ENCODE results near the gene MACC1.

MACC1 gene, protein sequence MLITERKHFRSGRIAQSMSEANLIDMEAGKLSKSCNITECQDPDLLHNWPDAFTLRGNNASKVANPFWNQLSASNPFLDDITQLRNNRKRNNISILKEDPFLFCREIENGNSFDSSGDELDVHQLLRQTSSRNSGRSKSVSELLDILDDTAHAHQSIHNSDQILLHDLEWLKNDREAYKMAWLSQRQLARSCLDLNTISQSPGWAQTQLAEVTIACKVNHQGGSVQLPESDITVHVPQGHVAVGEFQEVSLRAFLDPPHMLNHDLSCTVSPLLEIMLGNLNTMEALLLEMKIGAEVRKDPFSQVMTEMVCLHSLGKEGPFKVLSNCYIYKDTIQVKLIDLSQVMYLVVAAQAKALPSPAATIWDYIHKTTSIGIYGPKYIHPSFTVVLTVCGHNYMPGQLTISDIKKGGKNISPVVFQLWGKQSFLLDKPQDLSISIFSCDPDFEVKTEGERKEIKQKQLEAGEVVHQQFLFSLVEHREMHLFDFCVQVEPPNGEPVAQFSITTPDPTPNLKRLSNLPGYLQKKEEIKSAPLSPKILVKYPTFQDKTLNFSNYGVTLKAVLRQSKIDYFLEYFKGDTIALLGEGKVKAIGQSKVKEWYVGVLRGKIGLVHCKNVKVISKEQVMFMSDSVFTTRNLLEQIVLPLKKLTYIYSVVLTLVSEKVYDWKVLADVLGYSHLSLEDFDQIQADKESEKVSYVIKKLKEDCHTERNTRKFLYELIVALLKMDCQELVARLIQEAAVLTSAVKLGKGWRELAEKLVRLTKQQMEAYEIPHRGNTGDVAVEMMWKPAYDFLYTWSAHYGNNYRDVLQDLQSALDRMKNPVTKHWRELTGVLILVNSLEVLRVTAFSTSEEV

DNA sequence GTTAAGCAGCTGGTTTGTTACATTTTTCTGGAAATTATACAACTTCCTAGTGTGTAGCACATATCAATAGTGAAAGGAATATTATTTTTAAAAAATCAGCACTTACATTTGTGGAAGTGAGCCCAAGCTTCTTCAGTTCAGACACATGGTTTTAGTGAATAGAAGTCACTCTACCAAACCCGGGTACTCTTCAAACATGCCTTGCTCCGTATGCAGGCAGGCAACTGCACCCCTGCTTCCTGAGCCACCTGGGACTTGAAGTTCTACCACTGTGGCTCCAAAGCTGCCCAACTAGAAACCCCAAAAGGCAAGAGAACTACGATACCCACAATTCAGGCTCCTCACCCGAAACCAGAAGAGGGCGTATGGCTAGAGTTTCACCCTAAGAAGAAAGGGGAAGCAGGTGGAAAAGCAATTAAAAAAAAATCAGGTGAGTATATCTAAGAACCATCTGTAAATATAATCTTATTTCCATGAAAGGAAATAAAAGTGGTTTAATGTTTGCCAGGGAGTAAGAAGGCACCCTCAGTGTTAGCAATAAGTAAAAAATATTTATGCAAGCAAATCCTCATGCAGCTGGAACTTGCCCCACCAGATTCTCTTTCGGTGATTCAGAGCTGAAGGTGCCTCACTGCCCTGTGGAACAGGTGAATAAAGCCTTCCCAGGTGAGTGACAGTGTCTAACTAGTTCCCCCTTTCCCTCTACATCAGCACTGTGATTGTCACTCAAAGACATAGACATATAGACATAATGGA, at the start of gene MACC1:
TSS of gene MACC1 (minus strand) at position 192 of the 756 bp plus-strand sequence. CDS start 55,522 bp downstream, outside the sequence.
- peak; percentile 76 for DNase-seq

DNA sequence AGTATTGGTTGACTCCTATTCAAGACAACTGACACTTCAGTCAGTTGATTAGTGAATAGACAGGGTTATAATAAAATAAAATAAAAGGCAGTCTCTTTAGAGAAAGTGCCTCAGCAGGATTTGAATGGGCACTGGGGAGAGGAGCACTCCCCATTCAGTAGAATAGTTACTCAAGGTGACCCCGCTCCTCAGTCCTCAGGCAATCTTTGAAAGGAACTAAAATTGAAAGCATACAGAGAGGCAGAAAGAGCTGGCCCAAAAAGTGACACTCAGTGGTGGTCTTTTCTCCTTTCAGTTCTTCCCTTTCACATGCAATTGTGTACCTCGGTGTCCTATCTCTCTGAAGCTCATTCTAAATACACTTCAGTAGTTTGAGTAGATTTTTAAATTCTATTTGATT, 47.4 kb upstream of the MACC1 start:
- DNase-seq: no peak

DNA sequence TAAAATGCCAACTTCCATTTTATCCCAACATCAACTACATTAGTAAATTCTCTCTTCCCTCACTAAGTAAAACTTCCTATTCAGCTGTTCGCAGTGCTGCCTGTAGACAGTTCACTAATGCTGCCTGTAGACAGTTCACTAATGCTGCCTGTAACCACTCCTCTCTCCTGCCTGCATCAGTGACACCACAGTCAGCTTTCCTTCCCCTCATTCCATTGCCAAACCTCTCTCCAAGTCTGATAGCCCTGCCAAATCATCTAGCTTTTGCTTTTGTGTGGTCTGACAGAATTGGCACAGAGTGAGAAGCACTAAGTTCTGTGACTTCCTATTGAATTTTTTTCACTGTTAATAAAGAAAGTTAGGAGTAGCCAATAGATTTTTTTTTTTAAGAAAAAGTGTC, 43.0 kb upstream of the MACC1 start:
- no peak for DNase-seq

DNA sequence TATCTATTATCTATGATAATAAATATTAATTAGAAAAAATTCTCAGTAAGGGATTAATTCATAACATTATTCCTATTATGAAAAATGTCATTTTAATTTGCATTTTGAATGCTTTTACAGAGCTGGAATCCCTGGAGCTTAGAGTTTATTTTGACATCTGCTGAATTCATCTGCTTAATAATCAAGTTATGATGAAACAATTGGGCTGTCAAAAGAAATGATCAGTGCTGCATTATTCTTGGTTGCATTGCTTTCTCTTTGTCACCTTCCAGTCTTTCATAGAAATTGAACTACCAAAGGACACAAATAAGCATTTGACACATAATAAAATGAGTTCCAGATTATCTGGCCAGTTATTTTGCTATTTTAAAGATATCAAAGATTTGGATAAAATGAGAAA, 40.0 kb upstream of the MACC1 start:
- no peak for DNase-seq

DNA sequence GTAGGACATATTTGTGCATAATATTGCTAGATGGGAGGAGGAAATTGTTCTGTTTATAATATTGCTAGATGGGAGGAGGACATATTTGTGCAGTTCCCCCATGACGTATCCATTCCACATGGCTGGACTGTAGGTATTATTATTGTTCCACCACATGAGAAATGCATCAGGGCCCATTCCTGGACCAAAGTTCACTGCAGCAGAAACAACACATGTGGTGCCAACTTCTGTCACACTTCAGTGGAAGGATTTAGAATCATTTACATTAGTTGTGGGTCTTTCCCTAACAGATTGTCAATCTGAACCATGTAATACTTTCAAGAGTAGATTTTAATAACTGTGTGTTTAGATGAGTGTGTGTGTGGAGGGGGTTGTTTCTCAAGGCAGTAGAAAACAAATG, 32.7 kb upstream of the MACC1 start:
- no peak for DNase-seq

DNA sequence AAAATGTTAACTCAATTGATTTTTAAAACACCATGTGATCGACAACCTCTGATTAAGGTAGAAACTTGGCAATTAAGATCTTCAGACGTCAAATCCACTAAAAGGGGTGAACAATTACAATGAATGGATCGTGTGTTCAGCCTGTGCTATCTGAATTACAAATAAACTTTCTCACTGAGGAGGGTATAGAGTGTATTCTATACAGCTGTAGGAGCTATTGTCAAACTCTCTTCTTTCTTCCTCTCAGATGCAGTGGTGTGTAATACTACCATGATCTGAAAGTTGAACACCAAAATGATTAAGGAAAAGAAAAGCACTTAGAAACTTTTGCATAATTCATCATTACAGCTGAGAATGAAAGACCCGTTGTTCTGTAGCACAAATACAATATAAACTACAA, 32.2 kb upstream of the MACC1 start:
- no peak for DNase-seq

DNA sequence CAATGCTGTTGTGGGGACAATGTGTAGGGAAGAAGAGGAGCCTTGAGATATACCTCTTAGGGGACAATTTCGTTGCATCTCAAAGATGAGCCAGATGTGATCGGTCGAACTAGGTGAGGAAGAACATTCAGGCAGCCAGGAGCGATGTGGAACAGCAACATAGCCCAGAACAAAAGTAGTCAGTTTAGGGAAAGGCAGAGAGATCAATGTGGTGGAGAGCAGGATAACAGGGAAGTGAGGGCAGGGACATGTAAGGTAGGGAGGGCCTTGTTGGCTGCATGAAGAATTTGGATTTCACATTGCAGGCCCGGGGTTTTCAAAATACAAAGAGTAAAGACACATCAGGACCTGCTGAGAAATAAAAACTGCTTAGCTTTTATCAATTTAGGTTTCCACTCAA, 29.1 kb upstream of the MACC1 start:
- DNase-seq: no peak

DNA sequence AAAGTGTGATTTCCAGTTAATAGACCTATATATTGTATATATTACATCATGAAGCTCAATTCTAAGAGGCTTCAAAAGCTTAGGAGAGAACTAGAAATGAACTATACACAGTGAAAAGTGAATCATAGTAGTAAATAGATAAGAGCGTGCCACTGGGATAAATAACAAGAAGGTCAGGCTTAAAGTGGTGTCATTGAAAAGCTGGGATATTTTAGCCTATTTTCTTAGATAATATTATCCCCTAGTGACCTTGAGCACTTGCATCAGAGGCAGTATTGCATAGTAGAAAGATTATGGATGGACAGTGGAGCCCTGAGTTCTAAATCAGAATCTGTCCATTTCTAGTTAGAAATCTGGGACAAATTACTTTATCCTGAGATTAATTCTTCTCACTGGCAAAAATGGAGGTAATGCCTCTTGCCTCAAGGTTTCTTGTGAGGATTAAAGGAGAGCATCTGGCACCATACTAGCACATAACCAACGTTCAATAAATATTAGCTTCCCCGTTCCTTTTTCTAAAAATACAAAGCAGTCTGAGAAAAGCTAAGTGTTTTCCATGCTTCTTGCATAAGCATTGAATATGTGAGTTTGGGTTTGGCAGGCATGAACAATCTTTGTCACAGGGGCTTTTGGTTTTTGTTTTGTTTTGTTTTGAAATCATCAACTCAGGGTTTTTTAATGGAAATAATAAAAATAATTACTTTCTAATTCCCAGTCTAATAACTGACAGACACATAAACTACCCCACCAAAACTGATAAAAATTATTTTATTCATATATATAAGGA, 27.3 kb upstream of the MACC1 start:
- DNase-seq: no peak

DNA sequence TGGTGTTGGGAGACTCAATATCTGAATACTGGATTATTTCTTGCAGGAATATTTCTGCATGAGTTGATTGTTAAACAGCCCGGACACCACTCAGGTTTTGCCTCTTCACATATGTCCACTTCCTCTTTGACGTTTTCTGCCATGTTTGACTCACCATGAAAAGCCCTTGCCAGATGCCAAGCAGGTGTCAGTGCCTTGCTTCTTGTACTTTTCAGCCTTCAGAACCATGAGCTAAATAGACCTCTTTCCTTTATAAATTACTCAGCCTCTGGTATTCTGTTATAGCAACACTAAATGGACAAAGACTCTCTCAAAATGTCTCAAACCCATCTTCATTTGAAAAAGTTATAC, 24.7 kb upstream of the MACC1 start:
- no peak for DNase-seq

DNA sequence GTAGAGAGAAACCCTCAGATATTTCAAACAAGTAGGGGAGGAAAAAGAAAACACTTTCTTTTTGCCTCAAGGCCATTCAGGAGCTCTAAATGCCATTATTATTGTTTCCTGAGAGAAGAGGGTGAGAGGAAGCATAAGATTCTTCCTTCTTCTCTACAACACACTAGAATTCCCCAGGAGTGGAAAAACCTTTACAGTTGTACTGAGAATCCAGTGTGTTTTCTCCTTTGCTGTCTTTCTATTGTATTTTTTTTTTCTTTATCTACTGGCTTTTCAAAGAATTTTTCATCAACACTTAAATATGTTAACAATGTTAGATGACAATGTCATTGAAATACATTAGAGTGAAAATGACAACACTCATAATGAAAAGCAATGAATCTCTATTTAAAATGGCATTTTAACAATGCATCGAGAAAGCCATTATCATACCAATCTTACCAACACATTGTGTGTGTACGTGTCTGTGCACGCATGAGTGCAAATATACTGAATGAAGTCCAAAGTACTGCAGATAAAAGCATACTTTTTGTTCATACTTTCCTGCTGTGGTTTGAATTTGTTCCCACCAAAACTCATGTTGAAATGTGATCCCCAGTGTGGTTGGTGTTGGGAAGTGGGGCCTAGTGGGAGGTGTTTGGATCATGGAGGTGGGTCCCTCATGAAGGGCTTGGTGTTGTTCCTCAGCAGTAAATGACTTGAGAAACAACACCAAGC, 24.2 kb upstream of the MACC1 start:
- DNase-seq: no peak

DNA sequence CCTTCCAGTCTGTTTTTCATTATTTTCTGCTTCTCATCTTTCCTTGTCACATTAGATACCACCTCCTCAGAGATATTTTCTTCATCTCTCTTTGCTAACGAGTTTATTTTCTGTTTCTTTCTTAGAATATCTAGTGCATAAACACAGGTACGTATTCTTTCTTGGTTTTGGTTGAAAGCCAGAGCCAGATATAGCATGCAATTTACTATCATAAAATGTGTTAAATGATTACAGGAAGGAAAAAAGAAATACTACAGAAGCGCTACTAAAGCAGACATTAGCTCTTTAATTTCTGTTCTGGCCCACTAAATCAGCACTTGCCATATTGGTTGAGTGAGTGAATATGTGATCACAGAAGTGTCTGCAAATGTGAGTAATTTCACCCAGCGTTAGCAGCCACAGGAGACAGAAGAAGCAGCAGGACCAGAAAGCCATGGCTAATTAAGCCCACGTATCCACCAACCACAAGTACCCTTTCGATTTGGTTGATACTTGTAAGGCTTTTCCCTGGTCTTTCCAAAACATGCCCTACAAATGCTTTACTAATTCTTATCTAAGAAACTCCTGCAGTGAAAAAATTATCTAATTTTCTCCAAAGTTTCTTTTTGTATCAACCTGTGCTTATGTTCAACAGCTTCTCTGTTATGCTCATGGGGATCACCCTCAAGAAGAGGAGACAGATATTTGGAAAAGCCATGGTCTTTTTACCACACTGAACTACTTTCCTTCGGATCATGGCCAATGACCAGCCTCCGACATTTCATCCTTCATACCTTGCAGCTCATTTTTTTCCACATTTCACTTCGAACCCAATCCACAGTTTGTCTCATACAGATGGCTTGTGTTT, 23.1 kb upstream of the MACC1 start:
- DNase-seq: no peak

DNA sequence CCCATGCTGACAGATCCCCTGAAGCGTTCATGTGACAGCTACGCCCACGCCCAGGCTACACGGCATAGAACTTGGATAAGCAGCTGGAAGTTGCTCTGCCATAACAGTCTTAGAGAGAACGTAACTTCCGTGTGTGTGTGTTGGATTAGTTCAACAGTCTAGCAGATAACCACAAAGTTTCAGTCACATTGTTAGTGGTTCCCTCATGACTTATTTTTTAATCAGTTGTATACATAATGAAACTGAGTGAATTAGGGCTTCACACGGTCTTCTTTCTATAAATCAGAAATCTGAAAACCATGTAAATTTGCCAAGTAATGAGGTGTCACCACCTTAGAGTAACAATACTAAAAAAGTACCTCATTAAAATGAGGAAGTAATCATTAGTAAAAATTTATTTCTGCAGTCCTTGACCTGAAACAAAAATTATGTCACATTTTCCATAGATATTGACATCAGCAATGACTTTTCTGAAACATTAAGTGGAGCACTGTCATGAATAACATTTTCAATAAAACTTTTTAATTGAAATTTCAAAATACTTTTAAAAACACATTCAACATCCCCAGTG, 21.7 kb upstream of the MACC1 start:
- DNase-seq: no peak

DNA sequence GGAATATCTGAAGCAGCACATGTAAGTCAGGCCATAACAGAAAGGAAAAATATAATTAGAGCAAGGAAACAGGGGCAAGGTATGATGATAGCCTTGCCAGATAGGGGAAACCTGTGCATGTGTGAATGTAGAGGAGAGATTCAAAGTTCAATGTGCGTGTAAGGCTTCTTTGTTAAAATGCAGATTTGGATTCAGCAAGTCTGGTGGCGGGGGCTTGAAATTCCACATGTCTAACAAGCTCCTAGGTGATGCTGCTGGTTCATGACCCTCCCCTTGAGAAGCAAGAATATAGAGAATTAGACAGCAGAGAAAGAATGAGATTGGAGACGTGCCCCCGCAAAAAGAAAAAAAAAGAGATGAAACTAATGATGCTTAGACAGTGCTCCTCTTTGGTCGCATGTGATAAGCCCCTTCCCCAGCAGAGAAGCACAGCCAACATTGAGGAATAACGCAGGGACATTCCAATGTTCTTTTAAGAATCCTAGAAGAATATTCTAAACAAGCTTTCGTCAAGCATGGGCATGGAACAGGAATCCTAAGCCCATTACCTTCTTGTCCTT, 21.1 kb upstream of the MACC1 start:
- no peak for DNase-seq

DNA sequence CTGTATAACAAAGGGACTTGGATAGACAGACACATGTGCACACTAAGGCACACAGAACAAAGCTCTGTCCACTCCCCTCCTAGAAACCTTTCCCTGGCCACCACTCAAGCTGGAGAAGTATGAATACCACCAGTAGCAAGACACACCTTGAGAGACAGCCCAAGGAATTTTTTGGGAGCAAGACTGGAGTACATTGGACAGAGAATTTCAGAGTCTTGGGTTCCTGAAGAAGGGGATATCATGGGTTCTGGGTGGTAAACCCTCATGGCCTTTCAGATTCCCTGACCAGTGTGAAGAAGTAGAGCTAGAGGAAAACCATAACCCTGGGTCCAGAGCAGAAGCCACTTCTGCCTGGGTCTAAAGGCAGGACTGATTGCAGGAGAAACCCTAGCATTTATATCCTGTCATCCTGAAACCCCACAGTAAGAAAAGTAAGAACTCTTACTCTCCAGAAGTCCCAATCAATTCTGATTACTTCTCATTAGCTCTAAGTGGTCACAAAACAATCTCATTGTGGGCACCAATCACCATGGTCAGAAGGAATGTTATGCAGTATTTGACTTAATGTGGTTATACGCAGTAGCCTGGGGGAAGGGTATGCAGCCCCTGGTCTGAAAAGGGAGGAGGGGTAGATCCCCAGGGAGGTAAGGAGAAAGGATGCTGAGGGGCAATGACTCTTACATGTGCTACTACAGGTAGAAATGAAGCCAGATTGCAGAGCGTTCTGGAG, 20.4 kb upstream of the MACC1 start:
- DNase-seq: no peak

DNA sequence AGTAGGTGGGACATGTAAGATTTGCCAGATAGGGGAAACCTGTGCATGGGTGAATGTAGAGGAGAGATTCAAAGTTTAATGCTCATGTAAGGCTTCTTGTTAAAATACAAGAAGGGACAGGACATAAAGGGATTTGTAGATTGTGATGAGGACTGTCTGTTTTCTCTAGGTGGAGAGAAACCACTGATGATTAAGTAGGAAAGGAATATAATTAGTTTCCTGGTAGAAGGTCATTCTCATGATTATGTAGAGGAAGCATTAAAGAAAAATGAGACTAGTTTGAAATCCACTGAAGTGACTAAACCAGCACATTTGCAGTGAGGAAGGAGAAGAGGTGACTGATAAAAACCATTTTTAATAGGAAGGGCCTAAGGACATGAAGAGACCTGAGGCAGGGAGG, 19.6 kb upstream of the MACC1 start:
- no peak for DNase-seq

DNA sequence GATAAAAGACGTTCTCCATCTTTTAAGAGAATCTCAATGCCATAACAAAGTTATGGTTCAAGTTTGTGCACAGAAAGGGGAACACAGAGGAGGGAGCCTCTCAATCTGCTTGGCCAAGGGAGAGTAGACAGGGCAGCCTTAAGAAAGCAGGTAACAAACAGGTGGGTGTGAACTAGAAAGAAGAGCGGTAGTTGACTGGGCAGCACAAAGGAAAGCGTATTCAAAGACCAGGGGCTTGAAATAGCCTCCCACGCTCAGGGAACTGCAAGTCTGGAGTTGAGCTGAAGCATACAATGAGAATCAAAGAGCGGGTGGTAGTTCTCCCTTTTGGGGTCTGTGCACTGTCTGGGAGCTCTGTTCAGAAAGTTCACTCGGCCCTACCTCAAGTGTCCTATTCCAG, 18.9 kb upstream of the MACC1 start:
- no peak for DNase-seq

DNA sequence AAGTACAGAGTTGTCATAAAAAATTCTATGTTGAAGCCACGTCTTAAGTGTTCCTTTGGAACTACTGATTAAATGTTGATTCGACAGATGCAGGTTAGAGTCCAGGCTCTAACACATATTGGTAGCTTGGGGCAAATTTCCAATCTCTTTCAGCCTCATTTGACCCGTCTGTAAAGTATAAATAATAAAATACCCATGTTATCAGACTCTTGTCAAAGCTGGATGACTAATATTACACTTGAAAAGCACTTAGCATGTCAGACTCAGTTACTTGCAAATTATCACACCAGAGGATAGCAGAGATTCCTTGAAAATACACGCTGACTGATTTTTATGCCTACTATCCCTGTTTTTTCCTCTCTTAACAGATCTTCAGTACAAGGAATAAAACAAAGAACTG, 18.1 kb upstream of the MACC1 start:
- no peak for DNase-seq

DNA sequence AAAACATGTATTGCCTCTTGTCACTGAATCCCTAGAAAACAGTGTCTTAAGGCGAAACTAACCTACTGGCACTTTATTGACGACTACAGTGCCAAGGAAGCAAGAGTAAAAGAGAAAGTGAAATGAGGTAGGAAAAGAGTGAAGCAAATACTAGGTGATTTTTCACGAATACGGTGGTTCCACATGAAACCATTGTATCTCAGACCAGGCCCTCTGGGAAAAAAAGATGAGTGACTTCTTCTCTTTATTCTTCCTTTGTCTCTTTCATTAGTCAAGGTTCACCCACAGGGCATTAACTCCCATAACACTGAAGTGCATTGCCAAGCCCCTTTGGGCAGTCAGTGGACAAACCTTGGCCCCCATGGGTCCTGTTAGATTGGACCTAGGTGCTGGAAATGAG, 16.2 kb upstream of the MACC1 start:
- no peak for DNase-seq

DNA sequence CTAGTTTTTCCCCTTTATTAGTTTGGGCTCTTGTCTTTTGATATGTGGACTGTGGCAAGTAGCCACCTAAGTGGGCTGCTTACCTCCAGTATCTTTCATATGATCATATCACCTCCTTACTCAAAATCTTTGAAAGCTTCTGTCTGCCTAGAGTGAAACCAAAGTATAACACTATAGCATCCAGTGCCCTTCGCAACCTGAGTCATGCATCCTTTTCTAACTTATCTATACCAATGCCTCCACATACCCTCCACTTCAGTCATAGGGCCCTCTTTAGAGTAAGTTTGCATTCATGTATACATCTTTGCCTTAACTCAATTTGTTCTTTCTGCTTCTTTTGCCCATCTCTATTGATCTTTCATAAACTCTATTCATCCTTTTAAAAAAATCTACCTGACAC, 15.7 kb upstream of the MACC1 start:
- DNase-seq: no peak

All from KG1 (cell line).